Endothelial cell of umbilical vein (primary cell): ENCODE data around the gene CD200R1.

Experiments
- CTCF ChIP-seq, 2 donors: IDR thresholded peaks; 1 replicate in 1 of 2; 2 replicates in 1 of 2; pipeline ENCODE4 v1.5.1; 2011; ENCODE audit warnings: low read length in 2 of 2, mild to moderate bottlenecking in 2 of 2, moderate library complexity in 2 of 2, control low read depth in 1 of 2, inconsistent platforms in 1 of 2, low read depth in 1 of 2; ENCODE audit not compliant: insufficient read depth in 1 of 2; ENCODE audit errors: extremely low read depth in 1 of 2
- EZH2 ChIP-seq: IDR thresholded peaks from 2 replicates; pipeline ENCODE4 v1.6.1; 2012; ENCODE audit warnings: borderline replicate concordance, low read depth, mild to moderate bottlenecking, moderate library complexity, low read length, inconsistent platforms; ENCODE audit not compliant: severe bottlenecking
- FOS ChIP-seq: IDR thresholded peaks from 2 replicates; pipeline ENCODE4 v1.6.1; 2011; ENCODE audit warnings: mild to moderate bottlenecking, low read length, moderate library complexity, borderline replicate concordance; ENCODE audit not compliant: insufficient read depth
- JUN ChIP-seq: IDR thresholded peaks from 2 replicates; pipeline ENCODE4 v1.6.1; 2011; ENCODE audit warnings: borderline replicate concordance, low read depth; ENCODE audit not compliant: insufficient read length, insufficient read depth
- MYC ChIP-seq: IDR thresholded peaks from one replicate; pipeline ENCODE4 v1.6.1; 2011; ENCODE audit warnings: mild to moderate bottlenecking, low read depth, low read length
- POLR2A ChIP-seq: IDR thresholded peaks from 2 replicates; pipeline ENCODE4 v1.6.1; 2012; ENCODE audit warnings: low read depth, mild to moderate bottlenecking, control low read depth, low read length
- POLR2AphosphoS5 ChIP-seq: IDR thresholded peaks from 2 replicates; pipeline ENCODE4 v1.6.1; 2012; ENCODE audit warnings: low read depth, mild to moderate bottlenecking, control low read depth, low read length, moderate library complexity; ENCODE audit not compliant: insufficient read depth
- TF ChIP-seq, protein P1 (sequence below): IDR thresholded peaks from 2 replicates; pipeline ENCODE4 v1.6.1; 2011; ENCODE audit not compliant: insufficient read depth, insufficient read length

GRCh38 chr3:113005611-113006010 is 30.7 kb upstream of the CD200R1 start:
- TF ChIP-seq EZH2 (no peak), CTCF (IDR thresholded peaks at IDR 0.05; ENCODE audit: extremely low read depth in 1 of 2, insufficient read depth in 1 of 2, low read depth in 1 of 2, low read length in 2 of 2) (no peak), POLR2A (no peak), JUN (no peak), MYC (no peak), POLR2AphosphoS5 (no peak), FOS (no peak)
- TF ChIP-seq, protein P1, sequence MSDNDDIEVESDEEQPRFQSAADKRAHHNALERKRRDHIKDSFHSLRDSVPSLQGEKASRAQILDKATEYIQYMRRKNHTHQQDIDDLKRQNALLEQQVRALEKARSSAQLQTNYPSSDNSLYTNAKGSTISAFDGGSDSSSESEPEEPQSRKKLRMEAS, result no peak
